GM11168 (cell line): ENCODE measurements around the gene CNOT4.

ENCODE experiments used
- in situ Hi-C: fragments of 300-500 bp; cut with MboI; formaldehyde crosslinking; loops from one replicate; pipeline ENCODE4 v1.12.0; 2022; ENCODE audit warnings: low sequenced_read_pairs; ENCODE audit not compliant: unreplicated experiment

CNOT4 gene, protein sequence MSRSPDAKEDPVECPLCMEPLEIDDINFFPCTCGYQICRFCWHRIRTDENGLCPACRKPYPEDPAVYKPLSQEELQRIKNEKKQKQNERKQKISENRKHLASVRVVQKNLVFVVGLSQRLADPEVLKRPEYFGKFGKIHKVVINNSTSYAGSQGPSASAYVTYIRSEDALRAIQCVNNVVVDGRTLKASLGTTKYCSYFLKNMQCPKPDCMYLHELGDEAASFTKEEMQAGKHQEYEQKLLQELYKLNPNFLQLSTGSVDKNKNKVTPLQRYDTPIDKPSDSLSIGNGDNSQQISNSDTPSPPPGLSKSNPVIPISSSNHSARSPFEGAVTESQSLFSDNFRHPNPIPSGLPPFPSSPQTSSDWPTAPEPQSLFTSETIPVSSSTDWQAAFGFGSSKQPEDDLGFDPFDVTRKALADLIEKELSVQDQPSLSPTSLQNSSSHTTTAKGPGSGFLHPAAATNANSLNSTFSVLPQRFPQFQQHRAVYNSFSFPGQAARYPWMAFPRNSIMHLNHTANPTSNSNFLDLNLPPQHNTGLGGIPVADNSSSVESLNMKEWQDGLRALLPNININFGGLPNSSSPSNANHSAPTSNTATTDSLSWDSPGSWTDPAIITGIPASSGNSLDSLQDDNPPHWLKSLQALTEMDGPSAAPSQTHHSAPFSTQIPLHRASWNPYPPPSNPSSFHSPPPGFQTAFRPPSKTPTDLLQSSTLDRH

GRCh38 chr7:135509839-135510591 is at the start of gene CNOT4:
Gene CNOT4 (minus strand): TSS chr7:135510102. CDS start chr7:135438331, 71,771 bp downstream.
- in situ Hi-C loops: no loop called here

- in situ Hi-C loops: no loop called here
Measured at GRCh38 chr7:135558881-135559280, 49.0 kb upstream of the CNOT4 start.

- in situ Hi-C loops: no loop called here
Measured at GRCh38 chr7:135558337-135558767, 48.5 kb upstream of the CNOT4 start.

- in situ Hi-C loops: no loop called here
Measured at GRCh38 chr7:135557455-135558336, 47.8 kb upstream of the CNOT4 start, which contains the start of gene NUP205. Gene NUP205 (plus strand): TSS chr7:135557917. CDS start chr7:135557945, 28 bp downstream.

GRCh38 chr7:135553346-135553745 is 43.4 kb upstream of the CNOT4 start:
- in situ Hi-C loops: no loop called here

- in situ Hi-C loops: no loop called here
Measured at GRCh38 chr7:135552148-135552547, 42.2 kb upstream of the CNOT4 start.

DNA sequence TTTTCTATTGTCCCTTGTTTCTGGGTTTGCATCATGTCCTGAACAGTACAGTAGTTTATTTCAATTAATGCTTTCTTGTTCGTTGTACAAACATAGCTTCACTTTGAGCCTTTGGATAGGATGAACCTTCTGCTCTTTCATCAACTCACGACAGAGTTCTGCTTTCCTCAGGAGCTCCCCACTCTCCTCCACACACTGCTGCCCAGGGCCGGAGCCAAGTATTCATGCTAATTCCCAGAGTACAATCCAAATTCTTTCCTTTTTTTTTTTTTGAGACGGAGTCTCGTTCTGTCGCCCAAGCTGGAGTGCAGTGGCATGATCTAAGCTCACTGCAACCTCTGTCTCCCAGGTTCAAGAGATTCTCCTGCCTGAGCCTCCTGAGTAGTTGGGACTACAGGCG is 40.3 kb upstream of the CNOT4 start:
- in situ Hi-C loops: no loop called here

DNA sequence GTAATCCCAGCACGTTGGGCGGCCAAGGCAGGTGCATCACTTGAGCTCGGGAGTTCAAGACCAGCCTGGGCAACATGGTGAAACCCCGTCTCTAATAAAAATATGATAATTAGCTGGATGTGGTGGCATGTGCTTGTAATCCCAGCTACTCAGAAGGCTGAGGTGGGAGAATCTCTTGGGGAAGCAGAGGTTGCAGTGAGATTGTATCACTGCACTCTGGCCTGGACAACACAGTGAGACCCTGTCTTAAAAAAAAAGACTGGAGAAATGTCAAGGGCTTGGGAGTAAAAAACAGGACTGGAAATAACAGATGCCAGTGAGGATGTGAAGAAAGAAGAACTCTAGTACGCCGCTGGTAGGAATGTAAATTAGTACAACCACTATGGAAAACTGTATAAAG is 31.1 kb upstream of the CNOT4 start:
- in situ Hi-C loops: no loop called here

DNA sequence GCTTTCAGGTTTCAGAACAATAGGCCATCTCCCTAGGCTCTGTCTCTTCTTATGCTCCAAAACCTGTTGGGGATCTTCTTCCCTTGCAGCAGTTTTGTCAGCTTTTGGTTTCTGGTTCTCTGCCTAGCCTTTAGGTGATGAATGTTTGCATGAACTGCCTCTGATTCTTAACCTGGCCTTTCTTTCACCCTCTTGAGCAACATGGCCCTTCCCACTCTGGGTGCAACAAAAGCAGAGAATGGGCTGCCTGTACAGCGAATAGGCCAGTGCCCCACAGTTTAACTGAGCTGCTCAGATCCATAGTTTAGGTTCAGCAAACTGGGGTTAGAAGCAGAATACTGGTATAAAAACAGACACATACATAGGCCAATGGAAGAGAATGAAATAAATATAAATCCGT is 29.7 kb upstream of the CNOT4 start:
- in situ Hi-C loops: no loop called here

DNA sequence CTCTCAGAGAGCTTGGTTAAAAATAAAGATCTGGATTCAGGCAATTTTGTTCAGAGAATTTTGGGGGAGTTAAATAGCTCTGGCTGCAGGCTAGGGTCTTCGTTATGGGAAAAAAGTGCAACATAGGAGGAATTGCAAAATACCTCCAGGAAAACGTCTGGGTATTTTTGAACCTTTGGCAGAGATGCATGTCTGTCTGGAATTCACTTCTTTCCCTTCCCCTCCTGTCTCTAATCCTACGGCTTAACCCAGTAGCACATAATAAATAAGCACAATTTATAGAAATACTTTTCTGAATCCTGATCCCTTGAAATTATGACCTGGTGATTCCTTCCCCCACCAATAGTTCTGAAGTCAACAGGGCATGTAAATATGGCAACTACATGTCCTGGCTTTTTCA is 28.5 kb upstream of the CNOT4 start:
- in situ Hi-C loops: no loop called here

DNA sequence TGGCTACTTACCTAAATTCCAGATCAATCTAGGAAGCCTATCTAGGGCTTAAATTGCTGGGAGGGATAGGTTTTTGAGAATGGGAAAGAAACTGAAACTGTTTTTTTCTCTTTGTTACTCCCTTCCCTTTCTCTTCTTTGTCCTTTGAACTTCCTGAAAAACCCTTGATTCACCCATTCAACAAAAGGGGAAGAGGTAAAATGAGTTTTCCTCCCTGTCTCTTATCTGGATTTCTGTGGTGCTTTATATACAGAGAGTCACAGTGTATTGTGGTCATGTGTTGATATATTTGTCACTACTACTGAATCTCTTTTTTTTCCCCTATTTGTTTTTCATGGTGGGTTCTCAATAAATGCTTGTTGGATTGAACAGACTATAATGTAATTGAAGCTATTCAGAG is 28.0 kb upstream of the CNOT4 start:
- in situ Hi-C loops: no loop called here

GRCh38 chr7:135537453-135537852 is 27.6 kb upstream of the CNOT4 start:
- in situ Hi-C loops: no loop called here

DNA sequence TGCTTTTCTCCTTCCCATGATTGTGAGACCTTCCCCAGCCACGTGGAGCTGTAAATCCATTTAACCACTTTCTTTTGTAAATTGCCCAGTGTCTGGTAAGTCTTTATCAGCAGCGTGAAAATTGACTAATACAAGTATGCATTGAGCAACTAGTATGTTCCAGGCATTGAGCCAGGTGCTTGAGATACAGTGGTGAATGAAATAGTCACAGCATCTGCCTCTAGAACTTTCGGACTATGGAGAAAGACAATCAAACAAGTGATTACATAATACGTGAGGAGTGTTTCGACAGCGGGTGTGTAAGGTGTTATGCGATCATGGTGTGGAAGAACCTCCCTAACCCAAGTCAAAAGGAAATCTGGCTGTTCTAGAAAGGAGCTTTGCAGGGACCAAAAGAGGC is 26.2 kb upstream of the CNOT4 start:
- in situ Hi-C loops: no loop called here

DNA sequence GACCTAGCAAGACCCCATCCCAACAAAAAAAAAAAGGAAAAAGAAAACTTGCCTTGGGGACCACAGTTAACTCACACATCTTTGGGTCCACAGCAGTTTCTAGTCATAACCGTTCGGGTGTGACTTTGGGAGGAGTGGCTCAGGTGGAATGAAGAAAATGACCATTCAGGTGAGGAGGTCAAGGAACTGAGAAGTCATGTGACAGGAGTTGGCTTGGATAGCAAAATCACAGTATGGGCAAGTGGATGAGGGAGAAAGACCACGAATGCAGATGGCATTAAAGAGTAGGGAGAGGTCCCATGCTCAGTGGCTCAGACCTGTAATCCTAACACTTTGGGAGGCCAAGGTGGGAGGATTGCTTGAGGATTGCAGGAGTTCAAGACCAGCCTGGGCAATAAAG is 17.1 kb upstream of the CNOT4 start:
- in situ Hi-C loops: no loop called here

DNA sequence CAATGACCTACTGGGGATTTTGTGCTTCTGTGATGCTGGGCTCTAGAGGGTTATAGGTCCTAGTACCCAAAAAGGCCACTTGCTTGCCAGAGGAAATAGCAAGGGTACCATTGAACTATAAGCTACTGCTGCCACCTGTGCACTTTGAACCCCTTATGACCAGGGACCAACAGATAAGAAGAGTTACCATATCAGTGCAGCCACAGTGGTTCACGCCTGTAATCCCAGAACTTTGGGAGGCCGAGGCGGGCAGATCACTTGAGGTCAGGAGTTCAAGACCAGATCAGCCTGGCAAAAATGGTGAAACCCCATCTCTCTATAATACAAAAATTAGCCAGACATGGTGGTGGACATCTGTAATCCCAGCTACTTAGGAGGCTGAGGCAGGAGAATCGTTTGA is 15.5 kb upstream of the CNOT4 start:
- in situ Hi-C loops: no loop called here

GRCh38 chr7:135523146-135523545 is 13.2 kb upstream of the CNOT4 start:
- in situ Hi-C loops: no loop called here

DNA sequence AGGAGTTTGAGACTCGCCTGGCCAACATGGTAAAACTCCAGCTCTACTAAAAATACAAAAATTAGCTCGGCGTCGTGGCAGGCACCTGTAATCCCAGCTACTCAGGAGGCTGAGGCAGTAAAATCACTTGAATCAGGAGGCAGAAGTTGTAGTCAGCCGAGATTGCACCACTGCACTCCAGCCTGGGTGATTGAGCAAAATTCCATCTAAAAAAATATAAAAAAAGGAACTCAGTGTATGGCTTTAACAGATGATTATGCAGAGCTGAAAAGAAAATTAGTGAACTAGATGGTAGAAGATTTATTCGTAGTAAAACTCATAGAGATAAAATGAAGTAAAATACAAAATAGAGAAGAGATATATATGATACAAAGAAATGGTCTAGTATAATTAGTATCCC is 12.6 kb upstream of the CNOT4 start:
- in situ Hi-C loops: no loop called here

- in situ Hi-C loops: no loop called here
Measured at GRCh38 chr7:135519871-135520270, 10.0 kb upstream of the CNOT4 start.

- in situ Hi-C loops: no loop called here
Measured at GRCh38 chr7:135519233-135519688, 9.4 kb upstream of the CNOT4 start.

- in situ Hi-C loops: no loop called here
Measured at GRCh38 chr7:135518748-135519147, 8.8 kb upstream of the CNOT4 start.
